SK-N-SH (cell line): ENCODE measurements around the gene RAC2.

Source experiments
- CTCF ChIP-seq: fragments of 200-600 bp; sonication (generic); IDR thresholded peaks from 2 replicates; pipeline ENCODE4 v1.6.1; 2017; ENCODE audit warnings: antibody characterized with exemption, mild to moderate bottlenecking, moderate library complexity
- GABPA ChIP-seq: IDR thresholded peaks from 2 replicates; pipeline ENCODE4 v1.4.0; 2012; ENCODE audit warnings: low read depth, mild to moderate bottlenecking
- JUND ChIP-seq: IDR thresholded peaks from 2 replicates; pipeline ENCODE4 v1.4.0; 2012
- NFIC ChIP-seq: IDR thresholded peaks from 2 replicates; pipeline ENCODE4 v1.4.0; 2012; ENCODE audit warnings: borderline replicate concordance
- POLR2AphosphoS5 ChIP-seq: IDR thresholded peaks from 2 replicates; pipeline ENCODE4 v1.6.1; 2012; ENCODE audit warnings: low read depth, low read length
- REST ChIP-seq: IDR thresholded peaks from 2 replicates; pipeline ENCODE4 v1.6.1; 2012; ENCODE audit warnings: mild to moderate bottlenecking, low read depth, low read length, moderate library complexity

GRCh38 chr22:37270928-37271650, 27.0 kb upstream of the RAC2 start:
- no peak for TF ChIP-seq REST
- no peak for TF ChIP-seq POLR2AphosphoS5
- TF ChIP-seq GABPA = no peak
- TF ChIP-seq CTCF = no peak
- no peak for TF ChIP-seq JUND
- TF ChIP-seq NFIC = no peak
